GM19438 (cell line): ENCODE measurements around the gene SF3B1.
A peak's percentile ranks its signal among the peaks of the same experiment; 100 is the strongest.
"Not testable (repeated sequence)": the region's sequence is repeated elsewhere in the genome, so short reads cannot be mapped to it uniquely, and the experiment has no call there.

Experiments
- ATAC-seq: cut with Tn5 transposase; IDR thresholded peaks from one replicate; pipeline ENCODE4 v1.9.1; 2021; ENCODE audit warnings: low read depth; ENCODE audit not compliant: unreplicated experiment

Gene SF3B1

DNA sequence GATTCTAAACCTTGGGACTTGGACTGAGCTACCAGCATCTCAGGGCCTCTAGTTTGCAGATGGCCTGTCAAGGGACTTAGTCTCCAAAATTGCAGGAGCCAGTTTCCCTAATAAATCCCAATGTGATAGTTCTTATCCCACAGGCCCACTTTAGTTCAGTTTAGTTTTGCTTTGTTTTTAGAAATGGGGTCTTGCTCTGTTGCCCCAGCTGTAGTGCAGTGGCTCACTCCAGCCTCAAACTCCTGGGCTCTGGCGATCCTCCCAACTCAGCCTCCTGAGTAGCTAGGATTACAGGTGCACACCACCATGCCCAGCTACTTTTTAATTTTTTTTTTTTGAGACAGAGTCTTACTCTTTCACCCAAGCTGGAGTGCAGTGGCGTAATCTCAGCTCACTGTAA, 2.6 kb upstream of the SF3B1 start:
- no peak for ATAC-seq

DNA sequence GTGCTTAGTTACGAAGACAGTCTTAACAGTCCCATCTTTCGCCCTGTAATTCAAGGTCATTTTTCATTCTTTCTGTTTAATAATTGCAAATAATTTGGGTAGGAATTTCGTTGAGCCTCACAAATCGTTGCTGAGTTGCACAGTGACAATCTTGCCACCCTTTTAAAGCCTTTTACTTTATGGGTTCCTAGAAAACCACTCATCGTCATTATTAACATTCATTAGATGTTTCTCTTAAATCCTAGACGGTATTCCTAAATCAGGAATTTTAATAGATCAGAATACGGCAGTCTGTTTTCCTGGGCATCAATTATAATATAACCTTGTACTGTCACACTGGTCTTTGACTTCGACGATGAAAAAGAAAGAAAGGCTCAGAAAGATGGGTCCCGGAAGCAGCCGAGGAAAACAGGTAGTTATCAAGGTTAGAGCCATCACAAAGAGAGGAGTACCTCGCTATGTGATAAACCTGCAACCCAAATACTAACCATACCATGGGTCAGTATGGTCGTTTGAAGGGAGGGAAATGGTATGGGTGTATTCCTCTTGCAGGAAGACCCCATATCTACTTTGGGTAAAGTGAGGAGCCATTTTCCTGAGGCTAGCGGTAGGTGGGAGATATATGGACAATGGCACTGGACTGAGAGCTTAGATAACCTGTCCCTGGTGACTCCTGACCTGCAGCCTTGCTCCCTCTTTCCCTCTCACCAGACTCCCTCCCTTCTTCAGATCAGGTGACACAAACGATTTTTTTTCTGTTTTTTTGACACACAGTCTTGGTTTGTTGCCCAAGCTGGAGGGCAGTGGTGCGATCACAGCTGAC, 981 bp upstream of the SF3B1 start:
- peak; percentile 4 for ATAC-seq

GRCh38 chr2:197433780-197434438, 919 bp downstream of the SF3B1 start:
- no peak for ATAC-seq

DNA sequence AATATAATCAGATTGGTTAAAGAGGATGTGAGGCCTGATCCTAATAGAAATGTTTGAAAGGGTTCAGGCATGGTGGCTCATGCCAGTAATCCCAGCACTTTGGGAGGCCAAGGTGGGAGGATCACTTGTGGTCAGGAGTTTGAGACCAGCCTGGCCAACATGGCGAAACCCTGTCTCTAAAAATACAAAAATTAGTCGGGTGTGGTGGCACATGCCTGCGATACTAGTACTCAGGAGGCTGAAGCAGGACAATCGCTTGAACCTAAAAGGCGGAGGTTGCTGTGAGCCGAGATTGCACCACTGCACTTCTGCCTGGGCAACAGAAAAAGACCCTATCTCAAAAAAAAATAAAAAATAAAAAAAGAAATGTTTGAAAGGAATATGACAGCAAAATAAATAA, 2.3 kb downstream of the SF3B1 start:
- not testable (repeated sequence) for ATAC-seq

DNA sequence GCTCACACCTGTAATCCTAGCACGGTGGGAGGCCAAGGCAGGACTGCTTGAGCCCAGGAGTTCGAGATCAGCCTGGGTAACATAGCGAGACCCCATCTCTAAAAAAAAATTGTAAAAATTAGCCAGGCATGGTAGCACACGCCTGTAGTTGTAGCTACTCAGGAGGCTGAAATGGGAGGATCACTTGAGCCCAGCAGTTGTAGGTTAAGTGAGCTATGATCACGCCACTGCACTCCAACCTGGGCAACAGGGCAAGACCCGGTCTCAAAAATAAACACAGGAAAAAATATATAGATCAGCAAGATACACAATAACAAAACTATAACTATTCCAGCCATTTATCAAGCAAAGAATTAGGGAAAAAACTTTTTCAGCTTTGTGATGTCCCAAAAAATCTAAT, 3.0 kb downstream of the SF3B1 start:
- ATAC-seq = no peak

DNA sequence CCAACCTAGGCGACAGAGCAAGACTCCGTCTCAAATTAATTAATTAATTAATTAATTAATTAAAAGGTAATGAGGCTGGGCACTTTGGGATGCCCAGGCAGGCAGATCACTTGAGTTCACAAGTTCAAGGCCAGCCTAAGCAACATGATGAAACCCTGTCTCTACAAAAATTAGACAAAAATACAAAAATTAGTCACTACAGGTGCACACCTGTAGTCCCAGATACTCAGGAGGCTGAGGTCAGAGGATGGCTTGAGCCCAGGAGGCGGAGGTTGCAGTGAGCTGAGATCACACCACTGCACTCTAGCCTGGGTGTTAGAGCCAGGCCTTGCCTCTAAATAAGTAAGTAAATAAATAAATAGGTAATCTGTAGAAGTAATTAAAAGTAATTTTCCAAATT, 6.8 kb downstream of the SF3B1 start:
- ATAC-seq = no peak

- no peak for ATAC-seq
Observed at GRCh38 chr2:197426723-197427603, 7.9 kb downstream of the SF3B1 start.

DNA sequence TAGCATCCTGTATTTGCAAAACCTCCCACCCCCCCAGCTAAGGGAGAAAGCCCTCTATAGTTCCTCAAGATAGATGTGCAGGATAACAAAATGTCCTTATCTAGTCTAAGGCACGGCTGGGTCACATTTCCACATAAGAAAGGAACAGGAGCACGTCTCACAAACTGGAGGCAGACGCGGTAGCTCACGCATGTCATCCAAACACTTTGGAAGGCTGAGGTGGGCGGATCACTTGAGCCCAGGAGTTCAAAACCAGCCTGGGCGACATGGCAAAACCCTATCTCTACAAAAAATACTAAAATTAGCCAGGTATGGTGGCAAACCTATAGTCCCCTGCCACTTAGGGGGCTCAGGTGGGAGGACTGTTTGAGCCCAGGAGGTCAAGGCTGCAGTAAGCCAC, 9.3 kb downstream of the SF3B1 start:
- no peak for ATAC-seq

DNA sequence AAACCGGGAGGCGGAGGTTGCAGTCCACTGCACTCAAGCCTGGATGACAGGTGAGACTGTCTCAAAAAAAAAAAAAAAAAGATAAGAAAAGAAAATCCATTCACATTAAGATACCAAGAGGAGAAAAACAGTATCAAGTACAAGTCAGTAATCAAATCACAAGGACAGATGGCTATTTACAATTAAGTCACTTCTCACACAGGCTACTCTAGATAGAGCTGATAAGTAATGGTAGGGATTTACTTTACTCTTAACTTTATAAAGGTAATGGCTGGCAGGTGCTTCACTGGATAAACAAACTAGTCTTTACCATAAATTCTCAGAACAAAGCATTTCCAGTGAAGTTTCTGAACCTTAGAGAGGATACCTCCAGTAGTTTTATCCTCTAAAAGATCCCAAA, 11.5 kb downstream of the SF3B1 start:
- ATAC-seq = no peak

DNA sequence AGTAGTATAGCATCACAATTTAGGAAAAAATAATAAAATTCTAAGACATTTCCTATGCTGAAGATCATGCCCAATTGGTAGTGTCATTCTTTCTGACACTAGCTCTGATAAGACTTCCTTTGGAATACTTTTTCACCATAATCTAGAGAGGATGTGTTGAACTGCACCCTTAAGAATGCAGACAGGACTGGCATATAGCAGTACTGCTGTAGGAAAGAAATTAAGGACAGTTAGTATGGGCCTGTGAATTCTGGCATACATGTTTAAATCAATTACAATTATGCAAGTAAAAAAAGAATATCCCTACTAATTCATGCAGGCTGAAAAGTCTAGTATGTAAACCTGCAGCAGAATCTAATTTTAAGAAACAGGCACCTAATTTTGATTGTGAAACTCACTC, 15.4 kb downstream of the SF3B1 start:
- ATAC-seq = no peak

DNA sequence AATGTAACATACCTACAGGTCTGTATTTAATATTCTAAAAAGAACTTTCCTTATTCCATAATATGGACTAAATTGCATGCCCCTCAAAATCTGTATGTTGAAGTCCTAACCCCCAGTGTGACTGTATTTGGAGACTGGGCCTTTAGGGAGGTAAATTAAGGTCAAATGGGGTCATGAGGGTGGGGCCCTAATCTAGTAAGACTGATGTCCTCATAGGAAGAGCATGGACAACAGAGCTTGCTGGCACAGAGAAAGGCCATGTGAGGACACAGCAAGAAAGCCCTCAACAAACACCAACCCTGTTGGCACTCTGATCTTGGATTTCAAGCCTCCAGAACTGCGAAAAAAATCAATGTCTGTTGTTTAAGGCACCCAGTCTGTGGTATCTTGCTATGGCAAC, 18.6 kb downstream of the SF3B1 start:
- ATAC-seq = no peak

- ATAC-seq = no peak
Observed at GRCh38 chr2:197414515-197414914, 20.3 kb downstream of the SF3B1 start.

GRCh38 chr2:197414039-197414438, 20.8 kb downstream of the SF3B1 start:
- no peak for ATAC-seq

GRCh38 chr2:197405582-197405981, 29.2 kb downstream of the SF3B1 start:
- no peak for ATAC-seq

- ATAC-seq = no peak
Observed at GRCh38 chr2:197399887-197400540, 34.8 kb downstream of the SF3B1 start.

GRCh38 chr2:197398913-197399312, 35.9 kb downstream of the SF3B1 start:
- ATAC-seq = no peak

DNA sequence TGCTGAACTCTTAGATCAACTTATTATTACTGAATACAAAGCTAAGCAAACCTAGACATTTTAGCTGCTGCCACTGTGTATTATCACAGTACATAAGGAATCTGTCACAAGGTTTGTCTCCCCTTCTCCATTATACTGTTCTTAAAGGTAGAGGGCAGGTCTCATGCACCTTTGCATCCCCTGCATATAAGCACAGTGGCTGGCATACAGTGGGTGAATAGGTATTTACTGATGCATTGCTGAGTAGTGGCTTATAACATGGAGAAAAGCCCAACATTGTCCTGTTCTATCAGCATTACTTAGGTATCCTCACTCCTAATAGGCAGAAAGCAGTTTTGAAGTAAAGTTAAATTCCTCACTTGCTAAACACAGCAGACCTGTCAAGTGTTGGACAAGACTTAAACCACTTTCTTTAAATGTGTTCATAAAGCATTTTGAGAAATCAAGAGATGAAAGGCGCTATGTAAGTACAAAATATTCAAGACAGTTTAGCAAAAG, 43.6 kb downstream of the SF3B1 start:
- ATAC-seq = no peak

- ATAC-seq = no peak
Observed at GRCh38 chr2:197388866-197389587, 45.8 kb downstream of the SF3B1 start.

DNA sequence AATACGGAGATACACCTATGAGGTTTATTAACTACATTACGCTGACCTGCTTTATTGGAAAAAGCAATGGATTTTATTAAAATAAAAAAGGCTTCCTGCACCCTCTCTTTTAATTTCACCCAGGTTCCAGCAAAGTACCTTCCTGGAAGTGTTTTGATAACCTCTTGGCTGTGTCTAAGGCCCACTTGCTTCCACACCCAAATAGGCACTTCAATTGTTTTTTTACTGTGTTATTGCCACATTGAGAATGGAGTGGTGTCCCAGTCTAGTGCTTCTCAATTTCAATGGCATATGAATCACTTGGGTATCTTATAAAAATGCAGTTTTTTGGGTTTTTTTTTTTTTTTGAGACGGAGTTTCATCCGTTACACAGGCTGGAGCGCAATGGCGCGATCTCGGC, 47.6 kb downstream of the SF3B1 start:
- no peak for ATAC-seq

DNA sequence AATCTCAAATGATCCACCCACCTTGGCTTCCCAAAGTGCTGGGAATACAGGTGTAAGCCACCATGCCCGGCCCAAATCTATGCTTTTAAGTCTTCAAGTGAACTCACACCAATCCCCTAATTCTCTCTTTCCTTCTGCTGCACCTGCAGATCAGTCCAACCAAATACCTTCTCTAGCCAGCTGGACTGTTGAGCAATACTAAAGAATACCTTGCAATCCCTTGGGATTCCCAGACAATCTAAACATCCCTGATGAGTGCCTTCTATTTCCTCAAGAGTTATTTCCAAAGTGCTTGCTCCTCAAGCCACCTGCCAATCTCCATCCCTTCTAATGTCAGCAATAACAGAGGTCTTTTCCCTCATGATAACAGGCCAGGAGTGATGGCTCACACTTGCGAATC, 48.6 kb downstream of the SF3B1 start:
- ATAC-seq = no peak
